Fibroblast of skin of right quadriceps (primary cell): ENCODE measurements around the gene OR10G4.
"Not testable (repeated sequence)": the region's sequence is repeated elsewhere in the genome, so short reads cannot be mapped to it uniquely, and the experiment has no call there.

Source experiments
- DNase-seq: peaks from one replicate; pipeline ENCODE4 v3.0.0-alpha.2; 2013

The OR10G4 gene

GRCh38 chr11:124012697-124013096 is at the start of gene OR10G4:
Gene OR10G4 (plus strand): TSS chr11:124012997. CDS start chr11:124015575, 2,578 bp downstream.
- DNase-seq = no peak

DNA sequence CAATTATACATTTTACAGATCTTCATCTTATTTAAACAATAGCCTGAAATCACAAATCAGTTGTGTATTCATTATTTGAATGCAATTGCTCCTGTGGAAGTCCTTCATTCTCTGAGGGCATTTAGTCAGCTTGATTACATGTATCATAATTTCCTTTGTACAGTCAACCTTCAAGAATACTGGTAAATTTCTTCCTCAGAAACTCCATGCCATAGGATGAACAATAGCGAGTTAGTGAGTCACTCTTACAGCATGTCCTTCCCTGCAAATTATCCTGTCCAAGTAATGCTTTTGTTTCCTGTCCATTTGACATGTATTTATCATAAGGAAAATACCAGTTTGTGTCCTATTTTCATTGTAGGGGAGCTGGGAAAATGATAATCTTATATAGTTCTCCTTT is 39.0 kb upstream of the OR10G4 start:
- DNase-seq = peak; percentile 67

DNA sequence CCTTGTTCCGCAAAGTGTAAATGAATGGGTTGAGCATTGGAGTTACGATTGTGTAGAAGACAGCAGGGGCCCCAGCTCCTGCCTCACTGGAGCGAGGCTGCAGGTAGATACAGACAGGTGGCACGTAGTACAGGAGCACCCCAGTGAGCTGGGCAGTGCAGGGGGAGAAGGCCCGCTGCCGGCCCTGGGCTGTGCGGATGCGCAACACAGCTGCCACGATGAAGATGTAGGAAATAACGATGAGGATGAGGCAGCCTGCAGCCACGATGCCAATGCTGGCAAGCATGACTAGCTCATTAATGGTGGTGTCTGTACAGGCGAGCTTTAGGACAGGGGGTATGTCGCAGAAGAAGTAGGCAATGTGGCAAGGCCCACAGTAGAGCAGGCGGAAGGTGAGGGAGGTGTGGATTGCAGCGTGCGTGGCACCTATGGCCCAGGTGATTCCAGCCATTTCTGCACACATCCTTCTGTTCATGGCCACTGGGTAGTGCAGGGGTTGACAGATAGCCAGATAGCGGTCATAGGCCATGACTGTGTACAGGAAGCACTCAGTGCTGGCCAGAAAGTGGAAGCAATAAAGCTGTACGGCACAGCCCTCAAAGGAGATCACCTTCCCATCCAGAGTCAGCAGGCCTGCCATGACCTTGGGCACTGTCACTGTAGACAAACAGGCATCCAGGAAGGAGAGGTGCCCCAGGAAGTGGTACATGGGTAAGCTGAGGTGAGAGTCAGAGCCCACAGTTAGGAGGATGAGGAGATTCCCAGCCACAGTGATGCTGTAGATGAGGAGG is 35.8 kb upstream of the OR10G4 start:
- DNase-seq = no peak

GRCh38 chr11:123977731-123978347 is 35.0 kb upstream of the OR10G4 start, which contains the start of gene OR10S1:
Gene OR10S1 (minus strand): TSS chr11:123977781. CDS start chr11:123977664, 117 bp downstream.
- DNase-seq = no peak

- no peak for DNase-seq
Measured at GRCh38 chr11:123979311-123979710, 33.5 kb upstream of the OR10G4 start.

DNA sequence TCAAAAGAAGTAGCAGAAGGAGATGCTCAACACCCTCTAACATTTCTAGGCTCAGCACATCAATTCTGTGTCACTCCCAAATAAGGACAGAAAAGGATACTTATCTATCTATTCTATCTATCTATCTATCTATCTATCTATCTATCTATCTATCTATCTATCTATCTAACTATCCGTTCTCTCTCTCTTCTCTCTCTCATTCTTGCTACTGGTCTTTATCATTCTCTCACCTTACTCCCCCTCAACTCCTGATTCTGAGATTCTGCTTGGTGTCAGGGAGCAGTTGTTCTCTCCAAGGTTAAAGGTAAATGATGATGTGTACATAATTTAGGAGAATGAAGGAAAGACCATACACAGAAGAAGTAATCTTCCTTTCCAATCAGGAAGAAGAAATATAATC is 17.7 kb upstream of the OR10G4 start, which contains the start of gene OR10G6:
Gene OR10G6 (minus strand): TSS at position 43 of the 400 bp plus-strand sequence. CDS start 0 bp downstream, at position 43.
- no peak for DNase-seq

- DNase-seq = not testable (repeated sequence)
Measured at GRCh38 chr11:124015837-124016236, 3.0 kb downstream of the OR10G4 start.

GRCh38 chr11:124026498-124026897 is 13.7 kb downstream of the OR10G4 start, which contains the start of gene OR10G8:
Gene OR10G8 (plus strand): TSS chr11:124026798. CDS start chr11:124029623, 2,825 bp downstream.
- no peak for DNase-seq

- no peak for DNase-seq
Measured at GRCh38 chr11:124036666-124037065, 23.9 kb downstream of the OR10G4 start.

- no peak for DNase-seq
Measured at GRCh38 chr11:124039557-124039956, 26.8 kb downstream of the OR10G4 start.

DNA sequence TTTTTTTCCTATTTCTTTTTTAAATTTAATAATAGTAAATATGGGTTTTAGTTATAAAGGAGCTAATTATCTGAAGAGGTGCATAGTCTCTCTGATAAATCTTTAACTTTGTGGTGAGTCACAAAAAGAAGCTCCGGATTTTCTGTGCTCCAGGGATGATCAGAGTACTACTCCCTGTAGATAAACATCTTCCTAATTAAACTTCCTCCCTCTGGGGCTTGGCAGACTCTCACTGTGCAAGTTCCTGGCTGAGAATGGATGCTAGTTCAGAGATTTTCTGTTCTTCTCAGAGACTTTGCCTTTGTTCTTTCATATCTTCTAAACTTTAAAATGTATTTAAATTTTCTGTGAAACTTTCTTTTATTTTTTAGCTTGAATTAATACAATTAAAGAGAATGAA is 28.5 kb downstream of the OR10G4 start, which contains the start of gene OR10G7:
Gene OR10G7 (minus strand): TSS at position 72 of the 400 bp plus-strand sequence. CDS start 2,324 bp downstream, outside the sequence.
- no peak for DNase-seq

GRCh38 chr11:124043420-124043819 is 30.6 kb downstream of the OR10G4 start:
- DNase-seq = no peak

GRCh38 chr11:124050748-124051147 is 38.0 kb downstream of the OR10G4 start:
- DNase-seq = no peak

DNA sequence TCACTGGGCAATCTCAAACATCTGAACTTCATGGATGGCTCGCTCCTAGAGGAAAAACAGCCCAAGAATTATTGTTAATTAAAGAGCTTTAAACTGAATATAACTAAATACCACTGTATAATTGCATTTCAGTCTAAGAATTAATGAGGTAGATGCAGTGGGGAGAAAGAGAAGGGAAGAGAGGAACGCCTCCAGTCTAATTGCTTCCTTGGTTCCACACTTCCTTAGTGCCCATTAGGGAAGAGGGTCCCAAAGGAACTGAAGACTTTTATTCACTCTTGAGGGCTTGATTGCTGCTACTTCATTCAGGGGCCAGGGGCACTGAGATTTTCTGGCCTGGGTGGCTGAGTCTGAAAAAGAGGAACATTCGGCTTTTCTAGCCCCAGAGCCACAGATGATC is 40.2 kb downstream of the OR10G4 start:
- DNase-seq = no peak
